ENCODE measurements around the gene NOS1. TPM values are rescaled to one million over a fixed set of nuclear protein-coding genes. Genes with fewer than 3 reads are reported as not detected.

NOS1 gene
- total RNA-seq, 1 donor from 2014 or later = 0.05 TPM

DNA sequence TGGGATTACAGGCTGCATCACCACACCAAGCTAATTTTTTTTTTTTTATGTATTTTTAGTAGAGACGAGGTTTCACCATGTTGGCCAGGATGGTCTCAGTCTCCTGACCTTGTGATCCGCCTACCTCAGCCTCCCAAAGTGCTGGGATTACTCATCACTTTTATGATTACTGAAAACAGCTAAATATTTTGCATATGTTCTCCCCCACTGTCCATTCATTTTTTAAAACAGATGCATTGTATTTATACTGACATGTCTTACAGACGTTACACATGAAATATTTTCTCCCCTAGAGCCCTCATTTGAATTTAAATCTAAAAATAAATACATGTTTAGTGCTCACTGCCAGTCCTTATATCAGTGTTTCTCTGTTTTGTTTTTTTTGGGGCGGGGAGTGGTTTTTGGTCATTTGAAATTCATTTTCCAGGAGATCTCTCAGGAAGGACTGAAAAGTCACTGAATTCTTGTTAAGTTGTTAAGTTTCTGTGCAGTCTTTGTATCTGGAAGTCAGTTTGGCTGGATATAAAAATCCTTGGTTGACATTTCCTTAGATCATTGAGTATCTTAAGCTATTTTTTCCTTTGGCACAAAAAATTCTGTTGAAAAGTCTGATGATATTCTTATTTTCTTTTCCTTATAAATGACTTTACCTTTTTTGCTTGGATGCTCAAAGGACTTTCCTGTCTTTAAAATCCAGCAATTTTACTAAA lies 180.5 kb downstream of the NOS1 start:
- DNase-seq (ENCODE audit: low spot score) = no peak
- TF ChIP-seq, protein P1, sequence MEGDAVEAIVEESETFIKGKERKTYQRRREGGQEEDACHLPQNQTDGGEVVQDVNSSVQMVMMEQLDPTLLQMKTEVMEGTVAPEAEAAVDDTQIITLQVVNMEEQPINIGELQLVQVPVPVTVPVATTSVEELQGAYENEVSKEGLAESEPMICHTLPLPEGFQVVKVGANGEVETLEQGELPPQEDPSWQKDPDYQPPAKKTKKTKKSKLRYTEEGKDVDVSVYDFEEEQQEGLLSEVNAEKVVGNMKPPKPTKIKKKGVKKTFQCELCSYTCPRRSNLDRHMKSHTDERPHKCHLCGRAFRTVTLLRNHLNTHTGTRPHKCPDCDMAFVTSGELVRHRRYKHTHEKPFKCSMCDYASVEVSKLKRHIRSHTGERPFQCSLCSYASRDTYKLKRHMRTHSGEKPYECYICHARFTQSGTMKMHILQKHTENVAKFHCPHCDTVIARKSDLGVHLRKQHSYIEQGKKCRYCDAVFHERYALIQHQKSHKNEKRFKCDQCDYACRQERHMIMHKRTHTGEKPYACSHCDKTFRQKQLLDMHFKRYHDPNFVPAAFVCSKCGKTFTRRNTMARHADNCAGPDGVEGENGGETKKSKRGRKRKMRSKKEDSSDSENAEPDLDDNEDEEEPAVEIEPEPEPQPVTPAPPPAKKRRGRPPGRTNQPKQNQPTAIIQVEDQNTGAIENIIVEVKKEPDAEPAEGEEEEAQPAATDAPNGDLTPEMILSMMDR (IDR thresholded peaks at IDR 0.05; ENCODE audit: unreplicated experiment) = no peak
- H3K4me3 Mint-ChIP-seq (ENCODE audit: unreplicated experiment) = no peak overlapping the region
- H3K27me3 Mint-ChIP-seq (ENCODE audit: unreplicated experiment) = peaks cover 3% of the 10 kb centered on the region
- H3K4me1 Mint-ChIP-seq (ENCODE audit: unreplicated experiment) = peaks cover 11% of the 10 kb centered on the region
- H3K36me3 Mint-ChIP-seq (ENCODE audit: low read depth, unreplicated experiment) = peaks cover 21% of the 10 kb centered on the region
- H3K27ac Mint-ChIP-seq (ENCODE audit: unreplicated experiment) = no peak overlapping the region
- H3K9me3 Mint-ChIP-seq (ENCODE audit: unreplicated experiment) = no peaks in the 10 kb centered on the region

DNA sequence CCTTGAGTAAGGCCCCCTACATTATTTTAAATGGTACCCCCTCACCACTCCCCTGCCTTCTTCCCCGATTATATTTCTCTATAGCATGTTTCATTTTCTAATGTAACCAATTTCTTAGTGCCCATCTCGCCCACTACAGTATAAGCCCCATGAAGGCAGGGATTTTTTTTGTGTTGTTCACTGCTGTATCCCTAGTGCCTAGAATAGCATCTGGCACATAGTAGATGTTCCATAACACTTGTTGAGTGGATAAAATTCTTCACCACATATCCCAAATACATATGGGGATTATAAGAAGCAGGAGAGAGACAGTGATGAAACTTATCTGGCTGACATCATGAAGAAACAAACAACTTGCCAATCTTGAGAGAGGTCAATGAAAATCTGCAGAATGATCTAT lies 182.7 kb downstream of the NOS1 start:
- H3K9me3 Mint-ChIP-seq (ENCODE audit: unreplicated experiment) = no peaks in the 10 kb centered on the region
- no peak overlapping the region for H3K27ac Mint-ChIP-seq (ENCODE audit: unreplicated experiment)
- H3K27me3 Mint-ChIP-seq (ENCODE audit: unreplicated experiment) = peaks cover 3% of the 10 kb centered on the region
- H3K36me3 Mint-ChIP-seq (ENCODE audit: low read depth, unreplicated experiment) = peaks cover 30% of the 10 kb centered on the region
- TF ChIP-seq, protein P1 (IDR thresholded peaks at IDR 0.05; ENCODE audit: unreplicated experiment) = no peak
- no peak for DNase-seq (ENCODE audit: low spot score)
- no peaks in the 10 kb centered on the region for H3K4me1 Mint-ChIP-seq (ENCODE audit: unreplicated experiment)
- H3K4me3 Mint-ChIP-seq (ENCODE audit: unreplicated experiment) = no peak overlapping the region

DNA sequence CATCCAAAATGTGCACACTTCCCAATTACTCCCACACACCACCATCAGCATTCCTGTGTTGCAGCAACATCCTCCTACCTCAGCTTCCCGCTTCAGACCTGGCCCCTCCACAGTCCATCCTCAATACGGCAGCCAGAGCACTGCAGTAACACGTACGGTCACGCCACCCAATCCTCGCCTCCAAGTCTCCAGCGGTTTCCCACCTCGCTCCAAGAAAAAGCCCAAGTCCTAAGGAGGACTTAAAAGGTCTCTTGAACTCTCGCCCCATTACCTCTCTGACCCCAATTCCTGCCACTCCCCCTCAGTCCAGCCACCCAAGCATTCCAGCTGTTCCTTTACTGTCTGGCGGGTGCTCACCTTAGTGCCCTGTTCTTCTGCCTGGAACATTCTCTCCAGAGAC lies 183.1 kb downstream of the NOS1 start:
- TF ChIP-seq, protein P1 (IDR thresholded peaks at IDR 0.05; ENCODE audit: unreplicated experiment) = no peak
- Mint-ChIP-seq H3K9me3 (ENCODE audit: unreplicated experiment) (no peaks in the 10 kb centered on the region), H3K4me1 (ENCODE audit: unreplicated experiment) (no peaks in the 10 kb centered on the region), H3K27ac (ENCODE audit: unreplicated experiment) (no peak overlapping the region), H3K27me3 (ENCODE audit: unreplicated experiment) (peaks cover 3% of the 10 kb centered on the region), H3K4me3 (ENCODE audit: unreplicated experiment) (no peak overlapping the region), H3K36me3 (ENCODE audit: low read depth, unreplicated experiment) (peaks cover 30% of the 10 kb centered on the region)
- no peak for DNase-seq (ENCODE audit: low spot score)

DNA sequence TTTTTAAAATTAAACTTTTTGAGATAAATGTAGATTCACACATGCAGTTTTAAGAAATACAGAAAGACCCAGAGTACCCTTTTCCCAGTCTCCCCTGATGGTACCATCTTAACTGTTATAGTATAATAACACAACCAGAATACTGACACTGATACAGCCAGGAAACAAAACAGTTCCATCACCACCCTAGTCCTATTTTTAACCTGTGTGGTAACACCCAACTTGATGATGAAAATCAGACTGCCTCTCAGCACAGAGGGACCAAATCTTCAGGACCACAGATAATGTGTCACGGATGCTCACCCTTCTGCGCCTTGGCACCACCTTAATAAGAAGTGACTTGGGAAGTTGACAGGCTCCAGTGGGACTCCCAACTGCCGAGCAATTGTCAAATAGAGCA lies 189.3 kb downstream of the NOS1 start:
- no peak overlapping the region for H3K27ac Mint-ChIP-seq (ENCODE audit: unreplicated experiment)
- TF ChIP-seq, protein P1 (IDR thresholded peaks at IDR 0.05; ENCODE audit: unreplicated experiment) = no peak
- H3K4me3 Mint-ChIP-seq (ENCODE audit: unreplicated experiment) = no peak overlapping the region
- H3K9me3 Mint-ChIP-seq (ENCODE audit: unreplicated experiment) = no peaks in the 10 kb centered on the region
- no peak for DNase-seq (ENCODE audit: low spot score)
- no peaks in the 10 kb centered on the region for H3K27me3 Mint-ChIP-seq (ENCODE audit: unreplicated experiment)
- H3K36me3 Mint-ChIP-seq (ENCODE audit: low read depth, unreplicated experiment) = peaks cover 31% of the 10 kb centered on the region
- H3K4me1 Mint-ChIP-seq (ENCODE audit: unreplicated experiment) = no peaks in the 10 kb centered on the region

DNA sequence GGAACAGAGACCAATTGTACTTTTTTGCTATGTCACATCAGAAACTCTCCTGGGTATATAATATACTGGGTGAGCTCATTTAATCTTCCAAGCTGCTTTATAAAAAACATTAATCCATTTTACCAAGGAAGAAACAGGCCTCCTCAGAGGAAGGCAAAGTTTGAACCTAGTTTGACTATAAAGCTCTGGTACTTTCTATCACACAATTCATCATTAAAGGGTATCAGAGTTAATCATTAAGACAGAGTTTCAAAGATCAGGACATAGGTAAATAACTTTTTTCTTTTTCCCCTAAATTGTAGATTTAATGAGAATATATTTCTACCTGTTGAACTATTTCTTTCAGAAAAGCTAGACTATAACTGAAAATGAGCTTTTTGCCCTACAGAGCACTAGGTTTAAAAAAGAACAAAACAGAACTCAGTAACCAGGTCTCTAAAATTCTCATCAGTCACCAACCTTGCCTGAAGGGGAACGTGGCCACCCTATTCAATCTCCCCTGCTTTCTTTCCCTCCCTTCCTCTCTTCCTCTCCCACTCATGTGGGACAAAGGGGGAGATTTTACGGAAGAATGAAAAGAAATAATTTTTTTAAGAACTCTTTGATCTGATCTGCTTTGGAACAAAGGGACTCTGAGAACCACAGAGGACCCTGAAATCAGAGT lies 189.8 kb downstream of the NOS1 start:
- H3K27me3 Mint-ChIP-seq (ENCODE audit: unreplicated experiment) = no peaks in the 10 kb centered on the region
- DNase-seq (ENCODE audit: low spot score) = no peak
- no peaks in the 10 kb centered on the region for H3K9me3 Mint-ChIP-seq (ENCODE audit: unreplicated experiment)
- no peaks in the 10 kb centered on the region for H3K4me1 Mint-ChIP-seq (ENCODE audit: unreplicated experiment)
- no peak overlapping the region for H3K4me3 Mint-ChIP-seq (ENCODE audit: unreplicated experiment)
- peaks cover 32% of the 10 kb centered on the region for H3K36me3 Mint-ChIP-seq (ENCODE audit: low read depth, unreplicated experiment)
- TF ChIP-seq, protein P1 (IDR thresholded peaks at IDR 0.05; ENCODE audit: unreplicated experiment) = no peak
- no peak overlapping the region for H3K27ac Mint-ChIP-seq (ENCODE audit: unreplicated experiment)
